OCI-LY7 (cell line): Measurements from ENCODE around the gene FUNDC2.

Experiments
- CTCF ChIP-seq: fragments of 200-600 bp; sonication (generic); conservative IDR thresholded peaks from 2 replicates; pipeline ENCODE4 v1.5.1; 2014; ENCODE audit warnings: mild to moderate bottlenecking, antibody characterized with exemption, low read length, moderate library complexity, mixed read lengths
- EZH2phosphoT487 ChIP-seq: fragments of 200-600 bp; sonication (generic); IDR thresholded peaks from 2 replicates; pipeline ENCODE4 v1.6.1; 2018; ENCODE audit warnings: low read depth, borderline replicate concordance, mild to moderate bottlenecking, mixed run types, antibody characterized with exemption, low read length, moderate library complexity, mixed read lengths

DNA sequence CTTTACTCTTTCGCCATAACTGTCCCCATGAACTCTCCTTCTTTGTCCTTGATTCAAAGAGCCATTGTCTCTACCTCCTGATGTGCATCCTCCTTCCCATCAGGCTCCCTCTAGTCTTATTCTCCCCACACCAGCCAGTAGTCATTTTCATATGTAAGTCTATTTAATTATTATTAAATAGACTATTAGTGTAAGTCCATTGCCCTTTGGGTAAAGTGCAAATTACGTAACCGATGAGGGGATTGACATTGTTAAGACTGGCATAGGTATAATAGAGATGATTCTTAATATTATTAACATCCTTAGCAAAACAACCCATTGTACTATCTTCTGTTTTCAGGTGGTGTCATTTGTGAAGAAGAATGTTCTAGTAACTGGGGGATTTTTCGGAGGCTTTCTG, 27.6 kb downstream of the FUNDC2 start:
- no peak for TF ChIP-seq CTCF
- no peak for TF ChIP-seq EZH2phosphoT487
